GM18858 (cell line): ENCODE results near the gene TBX1.
"Not testable (repeated sequence)": the region's sequence is repeated elsewhere in the genome, so short reads cannot be mapped to it uniquely, and the experiment has no call there.

Source experiments
- ATAC-seq: cut with Tn5 transposase; IDR thresholded peaks from one replicate; pipeline ENCODE4 v1.9.1; 2021; ENCODE audit not compliant: unreplicated experiment

The TBX1 gene

DNA sequence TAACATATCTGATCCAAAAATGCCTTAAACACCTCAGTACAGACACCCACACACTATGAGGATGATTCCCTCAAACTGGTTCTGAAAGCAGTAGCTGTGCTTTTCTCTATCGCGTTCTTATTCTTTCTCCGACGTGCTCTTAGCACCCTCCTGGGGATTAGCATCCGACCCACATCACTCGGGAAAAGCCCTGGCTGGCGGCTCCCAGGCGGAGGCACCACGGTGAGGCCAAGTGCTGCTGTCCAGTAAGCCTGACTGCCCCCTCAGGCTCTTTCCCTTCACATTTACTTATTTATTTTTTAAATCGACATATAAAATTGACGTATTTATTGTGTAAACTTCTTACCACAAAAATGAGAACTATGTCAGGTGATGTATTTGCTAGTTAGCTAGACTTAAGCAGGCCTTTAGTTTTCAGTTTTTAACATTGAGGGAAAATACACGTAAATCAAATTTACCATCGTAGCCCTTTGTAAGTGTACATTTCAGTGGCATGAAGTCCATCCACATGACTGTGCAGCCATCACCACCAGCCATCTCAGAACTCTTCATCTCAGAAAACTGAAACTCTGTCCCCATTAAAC lies 19.2 kb downstream of the TBX1 start:
- no peak for ATAC-seq

DNA sequence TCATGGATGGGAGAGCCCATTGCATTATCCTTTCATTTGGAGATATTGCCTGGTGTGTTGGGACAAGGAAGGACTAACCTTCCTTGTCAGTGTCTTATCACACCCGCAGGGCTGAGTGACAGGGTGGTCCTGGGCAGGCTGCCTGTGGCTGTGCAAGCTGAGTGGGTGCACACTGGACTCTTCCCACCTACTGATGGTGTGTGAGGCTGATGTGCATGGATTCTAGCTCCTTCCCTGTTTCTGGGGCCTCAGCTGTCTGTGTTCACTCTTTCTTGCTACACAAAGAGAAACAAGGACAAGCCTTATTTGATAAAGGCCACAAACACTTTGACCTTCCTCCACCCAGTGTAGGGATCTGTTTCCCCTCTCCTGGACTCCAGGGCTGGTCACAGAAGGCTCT lies 22.0 kb downstream of the TBX1 start:
- ATAC-seq, result no peak

DNA sequence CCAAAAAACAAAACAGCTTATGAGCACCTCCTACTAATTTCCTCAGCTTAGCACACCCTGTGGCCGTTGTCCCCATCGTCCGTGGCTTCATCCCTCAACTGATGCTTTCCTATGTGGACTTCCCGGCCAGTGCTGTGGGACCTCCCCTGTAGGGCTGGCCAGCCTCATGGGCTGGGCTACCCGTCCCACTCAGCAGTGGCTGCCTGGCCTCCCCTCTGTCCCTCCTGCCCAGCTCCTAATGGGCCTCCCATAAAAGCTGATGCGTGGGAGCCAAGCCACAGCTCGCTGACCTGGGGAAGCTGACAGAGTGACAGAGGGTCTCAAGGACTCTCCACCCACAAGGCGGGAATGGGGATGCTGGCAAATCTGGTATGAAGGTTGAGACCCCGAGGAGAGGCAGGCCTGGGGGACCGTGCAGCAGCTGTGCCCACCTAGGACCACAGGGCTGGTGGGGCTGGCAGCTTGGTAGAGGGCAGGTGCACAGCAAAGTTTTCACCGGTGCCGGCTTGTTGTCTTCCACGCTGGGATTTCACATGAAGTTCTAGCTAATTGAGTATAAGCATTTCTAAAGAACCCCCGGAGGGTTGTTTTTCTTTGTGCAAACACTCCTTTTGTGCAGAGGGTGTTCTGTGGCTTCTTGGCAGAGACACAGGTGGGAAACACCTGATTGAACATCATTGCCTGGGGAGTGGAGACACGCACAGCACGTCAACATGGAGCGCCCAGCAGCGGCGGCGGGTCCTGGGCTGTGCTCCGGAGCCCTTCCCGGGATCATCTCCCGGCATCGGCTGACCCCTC lies 23.2 kb downstream of the TBX1 start:
- no peak for ATAC-seq

DNA sequence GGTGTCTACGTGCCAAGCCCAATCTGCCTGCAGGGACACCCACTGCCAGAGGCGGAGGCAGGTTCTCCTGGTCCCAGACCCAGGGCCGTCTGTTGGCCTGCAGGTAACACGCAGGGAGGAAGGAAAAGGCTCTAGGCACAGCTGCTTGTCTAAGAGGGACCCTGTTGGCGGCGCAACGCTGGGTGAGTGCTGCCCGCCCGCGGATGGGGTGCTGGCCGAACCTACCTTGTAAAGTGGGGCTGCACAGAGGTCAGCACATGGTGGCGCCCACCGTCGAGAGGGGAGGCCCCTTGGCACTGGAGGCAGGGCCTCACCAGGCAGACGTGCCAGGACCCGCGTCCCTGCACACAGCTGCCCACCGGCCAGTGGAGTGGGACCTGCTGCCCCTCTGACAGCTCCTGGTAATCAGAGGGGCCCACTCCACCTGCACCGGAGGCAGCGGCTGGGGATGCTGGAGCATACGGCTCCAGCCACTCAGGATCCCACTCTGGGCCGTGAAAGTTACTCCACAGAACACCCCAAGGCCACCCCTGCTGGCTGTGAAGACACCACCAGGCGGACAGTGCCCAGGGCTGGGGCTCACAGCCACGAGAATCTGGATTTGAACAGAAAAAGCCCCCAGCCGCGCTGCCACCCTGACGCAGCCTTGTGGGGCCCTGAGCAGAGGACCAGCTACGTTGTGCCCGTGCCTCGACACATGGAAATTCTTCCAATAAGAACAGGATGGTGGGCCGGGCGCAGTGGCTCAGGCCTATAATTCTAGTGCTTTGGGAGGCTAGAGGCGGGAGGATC lies 24.0 kb downstream of the TBX1 start:
- ATAC-seq, result no peak

DNA sequence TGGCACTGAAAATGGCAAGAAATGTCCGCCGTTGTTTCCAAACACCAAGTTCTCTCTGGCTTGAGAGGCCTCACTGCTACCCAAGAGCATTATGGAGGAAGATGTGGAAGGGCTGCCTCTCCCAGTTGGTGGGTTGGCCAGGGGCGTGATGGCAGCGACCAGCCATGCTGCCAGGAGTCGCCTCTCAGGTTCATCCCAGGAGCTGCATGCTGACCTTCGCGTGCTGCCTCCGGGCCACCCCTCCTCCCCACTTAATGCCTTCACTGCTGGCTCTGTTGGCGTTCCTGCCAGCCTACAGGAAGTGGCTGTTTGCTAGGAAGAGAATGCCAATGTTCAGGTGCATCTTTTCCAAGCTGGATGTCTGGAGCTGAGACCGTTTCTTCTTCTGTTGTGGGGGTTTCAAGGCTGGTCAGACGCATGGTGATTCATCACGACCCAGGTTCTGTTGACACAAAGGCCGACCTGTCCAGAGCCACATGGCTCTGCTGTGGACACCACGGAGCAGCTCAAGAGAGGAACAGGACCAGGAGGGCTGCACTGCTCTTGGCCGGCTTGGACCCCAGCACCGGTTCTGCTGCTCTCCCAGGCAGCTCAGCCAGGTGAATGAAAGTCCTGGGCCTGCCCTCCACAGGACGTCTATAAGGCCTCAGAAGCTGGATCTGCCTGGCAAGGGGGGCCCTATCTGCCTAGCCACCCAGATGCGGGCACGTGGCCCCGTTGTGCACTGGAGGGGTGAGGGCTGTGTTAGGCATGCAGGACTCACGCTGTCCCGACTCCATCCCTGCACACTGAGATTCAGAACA lies 25.1 kb downstream of the TBX1 start:
- no peak for ATAC-seq

DNA sequence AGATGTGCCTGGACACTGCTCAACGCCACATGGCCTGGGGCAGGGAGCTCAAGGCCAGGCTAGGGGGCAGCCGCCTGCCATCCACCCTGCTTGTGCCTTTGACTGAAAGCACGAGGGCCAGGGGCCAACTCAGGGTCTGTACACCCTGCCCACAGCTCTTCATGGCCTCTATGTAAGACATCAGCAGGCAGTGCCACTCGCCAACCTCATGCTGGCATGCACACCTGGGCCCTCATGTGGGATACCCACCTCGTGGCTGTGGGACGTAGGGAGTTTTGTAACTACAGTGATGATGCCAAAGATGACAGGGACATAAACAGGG lies 25.6 kb downstream of the TBX1 start:
- no peak for ATAC-seq

DNA sequence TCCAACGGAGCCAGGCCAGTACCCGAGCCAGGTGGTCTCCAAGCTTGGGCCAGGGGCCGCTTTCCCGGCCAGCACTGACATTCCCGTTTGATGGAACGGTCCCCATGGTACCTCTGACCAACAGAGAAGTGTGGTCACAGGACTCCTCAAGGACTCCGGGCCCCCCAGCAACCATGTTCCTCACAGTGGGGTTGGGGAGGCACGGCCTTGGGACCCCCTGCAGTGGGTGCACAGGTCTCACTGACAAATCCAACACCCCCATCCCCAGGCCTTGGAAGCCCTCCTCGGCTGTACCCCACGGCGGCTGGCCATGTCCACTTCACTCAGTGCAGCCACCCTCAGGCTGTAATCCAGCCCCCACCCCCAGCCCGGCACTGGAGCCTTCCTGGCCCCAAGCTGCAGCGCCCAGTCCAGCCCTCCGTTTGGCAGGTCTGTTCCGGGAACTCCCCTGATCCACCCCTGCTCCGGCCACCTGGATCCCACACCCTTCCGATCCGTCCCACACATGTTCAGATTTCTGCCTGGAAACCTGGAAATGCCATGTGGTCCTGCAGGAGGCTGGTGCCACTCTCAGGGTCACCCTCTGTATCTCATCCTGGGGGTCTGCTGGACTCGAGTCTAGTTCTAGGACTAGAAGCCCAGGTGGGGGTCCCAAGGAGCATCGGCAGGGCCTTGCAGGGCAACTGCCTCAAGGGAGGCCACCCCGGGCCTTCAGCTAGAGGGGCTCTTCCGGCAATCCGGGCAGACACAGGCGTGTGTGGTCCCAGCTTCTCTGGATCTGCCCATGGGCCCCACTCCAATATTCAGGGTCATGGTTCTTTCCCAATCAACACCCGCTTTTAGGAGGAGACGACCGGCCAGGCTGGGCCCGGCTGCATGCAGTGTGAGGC lies 26.6 kb downstream of the TBX1 start:
- no peak for ATAC-seq

DNA sequence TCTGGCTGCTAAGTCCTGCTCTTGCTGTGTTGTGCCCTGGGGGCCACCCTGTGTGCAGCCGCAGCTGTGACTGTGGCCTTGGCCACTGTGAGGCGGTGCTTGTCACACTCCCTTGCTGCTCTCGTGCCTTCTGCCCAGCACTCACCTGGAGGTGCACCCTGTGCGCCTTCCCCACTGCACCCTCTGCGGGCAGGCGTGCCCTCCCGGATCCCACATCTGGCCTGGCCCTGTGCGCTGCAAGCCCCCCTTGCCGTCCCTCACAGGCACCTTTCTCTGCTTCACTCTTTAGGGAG lies 27.2 kb downstream of the TBX1 start:
- no peak for ATAC-seq

DNA sequence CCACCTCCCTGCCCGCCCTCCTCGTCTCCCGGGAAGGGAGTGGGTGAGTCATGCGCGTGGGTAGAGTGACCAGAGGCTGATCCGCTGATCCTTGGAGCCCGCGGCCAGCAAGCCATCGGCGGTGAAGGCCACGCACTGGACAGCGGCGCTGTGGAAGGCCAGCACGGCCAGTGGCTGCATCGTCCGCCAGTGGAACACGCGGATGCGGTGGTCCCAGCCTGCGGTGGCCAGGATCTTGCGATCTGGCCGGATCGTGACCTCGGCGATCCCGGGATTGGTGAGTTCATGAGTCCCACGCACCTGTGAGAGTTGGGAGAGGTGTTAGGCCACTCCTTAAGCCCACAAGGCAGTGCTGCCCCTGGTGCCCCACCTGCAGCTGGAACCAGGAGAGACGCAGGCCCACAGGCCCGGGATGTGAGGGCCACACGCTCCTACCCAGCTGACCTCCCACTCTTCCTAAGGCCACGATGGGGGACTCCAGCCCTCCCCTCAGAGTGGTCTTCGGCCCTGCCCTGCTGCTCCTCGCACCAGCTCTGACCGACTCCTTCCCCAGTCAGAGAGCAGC lies 28.2 kb downstream of the TBX1 start:
- no peak for ATAC-seq

DNA sequence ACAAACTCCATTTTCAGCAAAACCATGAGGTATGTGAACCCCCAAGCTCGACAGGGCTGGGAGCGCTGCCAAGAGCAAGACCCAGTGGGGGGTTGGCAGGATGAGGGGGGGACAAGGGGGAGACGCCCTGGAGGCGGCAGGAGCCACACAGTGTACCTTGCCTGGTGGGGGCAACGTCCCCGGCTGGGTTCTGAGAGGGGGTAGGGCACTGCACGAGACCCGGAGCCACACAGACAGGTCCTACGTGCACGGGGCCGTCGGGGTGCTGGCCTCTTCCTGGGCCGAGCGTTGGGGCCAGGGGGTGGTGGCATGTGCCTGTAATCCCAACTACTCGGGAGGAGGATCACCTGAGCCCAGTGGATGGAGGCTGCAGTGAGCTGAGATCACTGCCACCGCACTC lies 28.8 kb downstream of the TBX1 start:
- no peak for ATAC-seq

DNA sequence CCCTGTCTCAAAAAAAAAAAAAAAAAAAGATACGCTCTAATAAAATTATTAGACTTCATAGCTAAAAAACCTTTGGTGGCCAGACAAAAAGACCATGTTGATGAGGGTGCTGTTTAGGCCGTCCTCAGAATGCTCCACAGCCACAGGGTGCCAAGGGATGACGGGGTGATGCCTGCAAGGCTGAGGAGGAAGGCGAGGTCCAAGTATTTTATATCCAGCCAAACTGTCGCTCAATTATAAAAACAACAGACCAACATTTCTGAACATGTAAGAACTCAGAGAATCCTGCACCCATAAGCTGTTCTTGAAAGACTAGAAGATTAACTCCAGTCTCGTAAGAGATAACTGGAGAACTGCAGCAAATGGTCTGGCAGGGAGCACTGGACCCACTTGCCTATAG lies 29.2 kb downstream of the TBX1 start:
- ATAC-seq, result no peak

DNA sequence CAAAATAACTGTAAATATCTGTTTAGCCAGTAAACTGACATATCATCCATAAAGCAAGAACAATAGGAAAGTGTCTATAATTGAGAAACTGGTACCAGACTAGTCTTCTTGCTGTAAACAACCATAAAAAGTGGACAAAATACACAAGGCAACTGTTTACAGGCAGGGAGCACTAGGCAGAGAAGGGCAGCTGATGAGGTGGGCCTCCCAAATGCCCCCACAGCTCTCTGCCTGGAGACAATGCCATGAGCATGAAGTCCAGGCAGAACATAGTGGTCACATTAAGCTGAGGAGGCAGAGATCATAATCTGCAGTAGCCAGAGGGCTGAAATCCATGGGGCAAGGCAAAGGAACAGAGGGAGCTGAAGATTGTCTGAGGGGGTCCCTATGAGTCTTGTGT lies 30.7 kb downstream of the TBX1 start:
- no peak for ATAC-seq

DNA sequence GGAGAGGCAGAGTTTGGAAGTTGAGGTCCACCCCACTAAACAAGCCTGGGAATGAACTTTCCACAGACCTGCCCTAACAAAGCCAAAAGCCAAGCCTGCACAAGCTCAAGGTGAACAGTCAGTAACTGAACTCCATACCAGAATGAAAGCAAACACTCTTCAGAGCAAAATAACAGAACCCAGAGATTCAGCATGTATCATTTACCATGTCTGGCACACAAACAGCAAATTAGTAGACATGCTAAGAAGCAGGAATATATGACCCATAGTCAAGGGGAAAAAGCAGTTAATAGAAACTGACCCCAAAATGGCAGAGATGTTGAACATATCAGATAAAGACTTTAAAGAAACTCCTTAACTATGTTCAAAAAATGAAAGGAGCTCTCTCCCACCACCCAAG lies 31.3 kb downstream of the TBX1 start:
- ATAC-seq, result no peak

DNA sequence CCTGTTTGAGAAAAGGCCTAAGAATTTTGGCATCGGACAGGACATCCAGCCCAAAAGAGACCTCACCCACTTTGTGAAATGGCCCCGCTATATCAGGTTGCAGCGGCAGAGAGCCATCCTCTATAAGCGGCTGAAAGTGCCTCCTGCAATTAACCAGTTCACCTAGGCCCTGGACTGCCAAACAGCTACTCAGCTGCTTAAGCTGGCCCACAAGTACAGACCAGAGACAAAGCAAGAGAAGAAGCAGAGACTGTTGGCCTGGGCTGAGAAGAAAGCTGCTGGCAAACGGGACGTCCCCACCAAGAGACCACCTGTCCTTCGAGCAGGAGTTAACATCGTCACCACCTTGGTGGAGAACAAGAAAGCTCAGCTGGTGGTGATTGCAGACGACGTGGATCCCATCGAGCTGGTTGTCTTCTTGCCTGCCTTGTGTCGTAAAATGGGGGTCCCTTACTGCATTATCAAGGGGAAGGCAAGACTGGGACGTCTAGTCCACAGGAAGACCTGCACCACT lies 31.9 kb downstream of the TBX1 start:
- not testable (repeated sequence) for ATAC-seq

DNA sequence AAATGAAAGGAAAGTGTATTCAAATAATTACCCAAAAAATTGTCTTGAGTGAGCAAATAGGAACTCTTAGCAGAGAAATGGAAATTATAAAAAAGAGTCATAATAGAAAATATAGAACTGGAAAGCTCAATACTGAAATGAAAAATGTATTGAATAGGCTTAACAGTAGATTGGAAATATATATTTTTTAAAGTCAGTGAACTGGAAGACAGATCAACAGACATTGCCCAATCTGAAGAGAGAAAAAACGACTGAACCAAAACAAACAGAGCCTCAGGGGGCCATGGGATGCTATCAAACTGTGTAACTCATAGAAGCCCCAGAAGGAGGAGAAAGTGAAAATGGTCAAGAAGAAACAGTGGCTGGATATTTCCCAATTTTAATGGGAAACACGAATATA lies 32.6 kb downstream of the TBX1 start:
- no peak for ATAC-seq

DNA sequence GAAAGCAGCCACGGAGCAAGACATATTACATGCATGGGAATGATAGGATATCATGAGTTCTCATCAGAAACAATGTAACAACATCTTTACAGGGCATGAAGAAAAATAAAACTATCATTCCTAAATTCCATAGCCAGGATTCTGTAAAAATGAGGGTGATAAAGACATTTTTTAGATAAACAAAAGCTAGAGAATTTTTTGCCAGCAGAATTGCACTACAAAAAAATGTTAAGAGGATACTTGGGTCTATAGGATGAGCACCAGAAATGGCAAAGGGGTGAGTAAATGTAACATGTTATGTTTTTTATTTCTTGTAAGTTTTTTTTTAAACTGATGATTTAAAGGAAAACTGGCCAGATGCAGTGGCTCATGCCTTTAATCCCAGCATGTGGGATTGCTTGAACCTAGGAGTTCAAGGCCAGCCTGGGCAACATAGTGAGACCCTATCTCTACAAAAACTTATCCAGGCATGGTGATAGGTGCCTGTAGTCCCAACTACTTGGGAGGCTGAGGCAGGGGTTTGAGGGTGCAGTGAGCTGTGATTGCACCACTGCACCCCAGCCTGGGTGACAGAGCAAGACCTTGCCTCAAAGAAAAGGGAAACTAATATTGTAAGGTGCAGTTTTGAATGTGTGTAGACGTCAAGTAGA lies 33.2 kb downstream of the TBX1 start:
- ATAC-seq, result no peak

DNA sequence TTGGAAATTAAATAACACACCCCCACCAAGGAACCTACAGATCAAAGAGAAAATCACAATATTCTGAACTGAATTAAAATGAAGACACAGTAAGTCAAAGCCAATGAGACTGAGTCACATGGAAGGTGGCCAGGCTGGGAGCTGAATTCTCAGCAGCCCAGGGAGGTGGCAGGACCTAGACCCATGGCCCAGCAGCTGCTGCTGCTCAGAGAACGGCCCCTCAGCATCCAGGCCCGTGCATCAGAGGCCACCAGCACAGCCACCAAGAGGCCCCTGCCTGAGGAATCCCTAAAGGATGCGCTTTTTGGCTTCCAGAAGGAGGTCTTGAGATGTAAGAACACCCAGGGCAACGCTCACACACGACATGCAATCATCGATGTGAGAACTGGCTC lies 35.0 kb downstream of the TBX1 start:
- no peak for ATAC-seq

DNA sequence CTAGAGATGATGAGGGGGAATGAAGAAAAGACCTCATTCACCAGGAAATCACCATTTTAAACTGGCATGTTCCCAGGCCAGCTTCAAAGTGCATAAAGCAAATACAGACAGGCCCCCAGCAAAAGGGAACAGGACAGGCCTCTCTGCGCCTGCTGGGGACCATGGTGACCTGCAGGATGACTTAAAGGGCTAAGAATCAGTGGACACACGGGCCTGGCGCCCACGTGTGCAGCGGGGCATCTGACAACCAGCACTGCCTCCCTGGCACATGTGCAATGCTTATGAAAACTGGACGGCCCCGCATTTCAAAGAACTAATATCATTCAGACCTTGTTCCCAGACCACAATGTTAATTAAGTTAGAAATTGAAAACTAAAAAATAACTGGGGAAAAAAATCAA lies 35.6 kb downstream of the TBX1 start:
- no peak for ATAC-seq

DNA sequence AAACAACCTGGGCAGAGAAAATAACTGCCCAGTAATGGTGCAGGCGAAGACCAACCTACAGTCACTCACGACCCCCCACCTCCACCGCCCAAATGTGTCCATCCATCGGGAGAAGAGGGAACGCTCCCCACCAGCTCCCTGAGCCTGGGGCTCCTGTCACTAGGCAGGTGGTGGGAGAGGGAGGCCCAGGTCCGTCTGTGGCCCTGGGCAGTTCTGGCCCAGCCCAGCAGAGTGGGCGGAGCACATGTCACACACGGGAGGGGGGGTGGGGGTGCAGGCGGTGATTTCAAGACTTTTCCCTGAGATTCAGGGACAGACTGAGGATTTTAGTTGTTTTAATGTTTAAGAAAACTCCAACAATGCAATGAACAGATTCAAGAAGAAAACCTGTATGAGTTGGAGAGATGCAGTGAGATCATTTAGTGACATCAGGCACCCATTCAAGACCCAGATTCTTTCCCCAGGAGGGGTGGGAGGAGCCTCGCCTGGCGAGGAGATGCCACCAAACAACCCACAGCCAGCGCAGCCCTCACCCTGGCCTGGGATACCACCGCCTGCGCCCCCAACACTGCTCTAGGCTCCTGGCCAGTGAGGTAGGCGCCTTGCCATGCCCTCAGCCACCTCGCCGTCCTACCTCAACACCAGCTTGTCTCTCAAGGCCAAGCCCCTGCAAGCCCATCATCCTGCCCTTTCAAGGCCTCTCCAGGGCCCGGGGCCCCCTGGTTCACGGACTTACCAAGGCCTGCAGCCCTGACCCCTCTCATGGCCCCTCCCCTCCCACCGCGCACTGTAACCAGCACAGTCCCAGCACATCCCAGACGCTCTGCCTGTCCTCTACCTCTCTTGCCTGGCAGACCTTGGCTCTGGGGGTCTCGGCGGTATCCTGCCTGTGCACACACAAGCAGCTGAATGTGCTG lies 36.8 kb downstream of the TBX1 start:
- ATAC-seq, result no peak
